Natural killer cell (primary cell): ENCODE measurements around the gene FAM83E. TPM values are rescaled to one million over a fixed set of nuclear protein-coding genes. Genes with fewer than 3 reads are reported as not detected.

Experiments
- ATAC-seq, 3 donors: fragments of 150-1000 bp in 2 of 3; fragments of 200-7000 bp in 1 of 3; cut with Tn5 transposase; 1 replicate in 1 of 3; 2 replicates in 2 of 3; pipeline ENCODE4 v1.10.0; 2021; ENCODE audit warnings: mild to moderate bottlenecking in 2 of 3, moderate library complexity in 2 of 3
- DNase-seq, 2 donors: peaks; one replicate each; pipeline versions ENCODE4 v3.0.0 to v3.0.0-alpha.2; 2013 to 2021; ENCODE audit warnings: mixed read lengths in 1 of 2
- H3K27ac ChIP-seq: one replicate; pipeline ENCODE4 v1.5.1; 2013; ENCODE audit warnings: mild to moderate bottlenecking, low read length
- H3K27me3 ChIP-seq: one replicate; pipeline ENCODE4 v1.6.1; 2013; ENCODE audit warnings: low read length; ENCODE audit not compliant: control insufficient read depth, insufficient read depth
- H3K36me3 ChIP-seq: one replicate; pipeline ENCODE4 v1.6.1; 2013; ENCODE audit warnings: low read length; ENCODE audit not compliant: control insufficient read depth, insufficient read depth
- H3K4me1 ChIP-seq: one replicate; pipeline ENCODE4 v1.6.1; 2013; ENCODE audit warnings: low read length; ENCODE audit not compliant: control insufficient read depth, insufficient read depth
- H3K4me3 ChIP-seq: one replicate; pipeline ENCODE4 v1.5.1; 2013; ENCODE audit warnings: low read length
- H3K9me3 ChIP-seq: one replicate; pipeline ENCODE4 v1.6.1; 2013; ENCODE audit warnings: low read length; ENCODE audit not compliant: control insufficient read depth, insufficient read depth
- H3K27ac Mint-ChIP-seq, 2 donors: one replicate each; pipeline ENCODE4 v1.8.0; 2022; ENCODE audit warnings: mild to moderate bottlenecking in 2 of 2, mixed read lengths in 2 of 2, moderate library complexity in 1 of 2
- H3K27me3 Mint-ChIP-seq, 2 donors: one replicate each; pipeline ENCODE4 v1.8.0; 2022; ENCODE audit warnings: low read depth in 2 of 2, mixed read lengths in 2 of 2
- H3K36me3 Mint-ChIP-seq: one replicate; pipeline ENCODE4 v1.8.0; 2022; ENCODE audit warnings: mixed read lengths
- H3K4me1 Mint-ChIP-seq, 2 donors: one replicate each; pipeline ENCODE4 v1.8.0; 2022; ENCODE audit warnings: mixed read lengths in 2 of 2
- H3K4me3 Mint-ChIP-seq: one replicate; pipeline ENCODE4 v1.8.0; 2022; ENCODE audit warnings: mild to moderate bottlenecking, moderate library complexity, mixed read lengths
- H3K9me3 Mint-ChIP-seq, 2 donors: one replicate each; pipeline ENCODE4 v1.8.0; 2022; ENCODE audit warnings: mixed read lengths in 2 of 2
- CTCF ChIP-seq: fragments of 200-600 bp; IDR thresholded peaks from one replicate; pipeline ENCODE4 v1.8.0; 2022; ENCODE audit warnings: antibody characterized with exemption
- WGBS: methylation state at CpG from one replicate; pipeline ENCODE4 v1.1.7; 2013; ENCODE audit warnings: missing lambda C conversion rate; ENCODE audit not compliant: insufficient coverage; 5-methylcytosine and 5-hydroxymethylcytosine counted together
- intact Hi-C: fragments of 100-400 bp; cut with micrococcal nuclease; formaldehyde crosslinking; loops from one replicate; pipeline ENCODE4 v1.14.2; 2022
- total RNA-seq, 4 donors: library from RNA; stranded (reverse); fragments of 120-200 nt in 1 of 4; gene quantifications; one replicate each; pipeline versions ENCODE4 v1.2.3 to v1.2.4, GENCODE V29; 2013 to 2022

FAM83E gene
- total RNA-seq, 3 donors from 2014 or later (not counting 1 experiment from before 2014, with no cell fraction given), result 0.70 to 1.3 (median 1.1) TPM

DNA sequence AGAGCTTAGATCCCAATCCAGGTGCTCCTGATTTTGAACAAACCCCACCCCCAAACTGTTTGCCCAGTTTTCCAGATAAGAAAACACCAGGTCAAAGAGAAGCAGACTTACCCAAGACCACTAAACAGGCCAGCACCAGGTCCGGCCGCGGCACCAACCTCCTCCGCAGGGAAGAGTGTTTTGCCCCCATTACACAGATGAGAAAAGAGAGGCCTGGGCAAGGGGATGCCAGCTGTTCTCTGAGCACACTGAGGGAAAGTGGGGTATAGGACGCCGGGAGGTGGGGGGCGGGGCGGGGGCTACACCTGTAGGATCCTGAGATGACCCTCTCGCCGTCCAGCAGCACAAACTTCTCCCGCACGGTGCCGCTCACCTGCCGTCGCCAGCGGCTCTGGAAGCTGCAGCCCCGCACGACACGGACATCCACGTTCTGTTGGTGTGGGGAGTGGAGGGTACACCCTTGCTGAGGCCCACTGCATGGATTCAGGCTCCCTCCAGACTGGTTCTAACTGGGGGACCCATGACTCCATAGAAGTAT is 5.2 kb downstream of the FAM83E start:
- intact Hi-C loops, result no loop called here
- H3K27me3 ChIP-seq, result no peaks in the 10 kb centered on the region
- H3K4me1 ChIP-seq, result peaks cover 4% of the 10 kb centered on the region
- Mint-ChIP-seq H3K27me3 (no peaks in the 10 kb centered on the region), H3K27ac (no peak overlapping the region), H3K9me3 (no peaks in the 10 kb centered on the region), H3K4me3 (no peak overlapping the region), H3K36me3 (no peaks in the 10 kb centered on the region), H3K4me1 (peaks cover 0 to 4% of the 10 kb centered on the region in 2 donors)
- H3K27ac ChIP-seq, result no peak overlapping the region
- no peaks in the 10 kb centered on the region for H3K9me3 ChIP-seq
- no peak for ATAC-seq
- 96% methylated on average over 20 of the region's 20 CpGs for WGBS
- no peak for DNase-seq
- H3K4me3 ChIP-seq, result no peak overlapping the region
- H3K36me3 ChIP-seq, result peaks cover under 1% of the 10 kb centered on the region
- no peak for TF ChIP-seq CTCF

DNA sequence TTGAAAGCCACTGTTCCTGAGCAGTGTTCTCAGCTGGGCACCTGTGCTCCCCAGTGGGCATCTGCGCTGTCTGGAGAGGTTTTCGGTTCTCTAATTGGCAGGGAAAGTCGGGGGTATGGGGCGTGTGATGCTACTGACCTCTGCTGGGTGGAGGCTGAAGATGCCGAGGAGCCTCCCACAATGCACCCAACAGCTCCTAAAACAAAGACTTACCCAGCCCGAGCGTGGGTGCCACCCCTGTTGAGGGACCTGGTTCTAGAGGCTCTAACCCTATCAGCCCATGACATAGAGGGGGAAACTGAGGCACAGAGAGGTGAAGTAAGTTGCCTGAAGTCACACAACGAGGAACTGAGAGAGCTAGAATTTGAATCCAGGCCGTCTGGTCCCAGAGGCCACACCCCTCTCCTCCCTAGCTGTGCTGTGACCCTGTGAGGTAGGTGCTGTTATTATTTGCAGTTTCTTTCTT is 6.0 kb downstream of the FAM83E start:
- no peaks in the 10 kb centered on the region for H3K27me3 Mint-ChIP-seq
- no peak overlapping the region for H3K4me3 Mint-ChIP-seq

GRCh38 chr19:48607359-48607755 is 7.5 kb downstream of the FAM83E start:
- no peaks in the 10 kb centered on the region for H3K27me3 ChIP-seq
- H3K4me3 Mint-ChIP-seq, result no peak overlapping the region
- no peaks in the 10 kb centered on the region for H3K36me3 ChIP-seq
- no peaks in the 10 kb centered on the region for H3K9me3 Mint-ChIP-seq
- H3K27ac ChIP-seq, result no peak overlapping the region
- no peak for DNase-seq
- no peaks in the 10 kb centered on the region for H3K9me3 ChIP-seq
- H3K4me3 ChIP-seq, result no peak overlapping the region
- no peak overlapping the region for H3K27ac Mint-ChIP-seq
- ATAC-seq, result no peak
- H3K4me1 Mint-ChIP-seq, result peaks cover 0 to 4% of the 10 kb centered on the region in 2 donors
- intact Hi-C loops, result no loop called here
- H3K27me3 Mint-ChIP-seq, result no peaks in the 10 kb centered on the region
- WGBS, result 97% methylated on average over 5 of the region's 7 CpGs
- peaks cover 4% of the 10 kb centered on the region for H3K4me1 ChIP-seq
- no peaks in the 10 kb centered on the region for H3K36me3 Mint-ChIP-seq
- TF ChIP-seq CTCF, result no peak

More for the DNA sequence above, 6.0 kb downstream of the FAM83E start:
- DNase-seq (peak in 1 of 2 donors; percentile 79), ATAC-seq (peak; percentile 69 to 92 (median 76))
- no peak overlapping the region for H3K4me3 ChIP-seq
- peak; percentile 8 for TF ChIP-seq CTCF
- Mint-ChIP-seq H3K4me1 (peaks cover 0 to 4% of the 10 kb centered on the region in 2 donors), H3K9me3 (no peaks in the 10 kb centered on the region), H3K27ac (no peak overlapping the region), H3K36me3 (no peaks in the 10 kb centered on the region)
- no peaks in the 10 kb centered on the region for H3K27me3 ChIP-seq
- 10% methylated on average over 5 of the region's 9 CpGs for WGBS
- no peak overlapping the region for H3K27ac ChIP-seq
- no peaks in the 10 kb centered on the region for H3K9me3 ChIP-seq
- H3K4me1 ChIP-seq, result peaks cover 4% of the 10 kb centered on the region
- intact Hi-C loops, result no loop called here
- H3K36me3 ChIP-seq, result no peaks in the 10 kb centered on the region
